Activated T-helper 1 cell treated with anti-CD3 and anti-CD28 coated beads, Interleukin-2, amount 50 U/mL, for 16 hours (primary cell): ENCODE data around the gene RAE1.

Experiments used
- DNase-seq, 2 donors: peaks; one replicate each; pipeline ENCODE4 v3.0.0-alpha.2; 2020; ENCODE audit warnings: low read depth in 1 of 2, low spot score in 1 of 2

RAE1 gene

GRCh38 chr20:57398901-57399535 is 48.0 kb downstream of the RAE1 start:
- no peak for DNase-seq

- DNase-seq, result peak in 1 of 2 donors; percentile 41
Observed at GRCh38 chr20:57399587-57400155, 48.6 kb downstream of the RAE1 start.

GRCh38 chr20:57400231-57400701 is 49.2 kb downstream of the RAE1 start:
- DNase-seq, result no peak

- DNase-seq, result no peak
Observed at GRCh38 chr20:57400821-57401564, 49.9 kb downstream of the RAE1 start.

- DNase-seq, result no peak
Observed at GRCh38 chr20:57401565-57401918, 50.5 kb downstream of the RAE1 start.

GRCh38 chr20:57402206-57403125 is 51.4 kb downstream of the RAE1 start:
- no peak for DNase-seq

GRCh38 chr20:57403216-57403615 is 52.2 kb downstream of the RAE1 start:
- DNase-seq, result no peak

GRCh38 chr20:57404006-57404405 is 53.0 kb downstream of the RAE1 start:
- no peak for DNase-seq

GRCh38 chr20:57404419-57405072 is 53.5 kb downstream of the RAE1 start:
- DNase-seq, result no peak

- DNase-seq, result no peak
Observed at GRCh38 chr20:57405236-57406016, 54.4 kb downstream of the RAE1 start.

- no peak for DNase-seq
Observed at GRCh38 chr20:57407541-57407956, 56.5 kb downstream of the RAE1 start.

- no peak for DNase-seq
Observed at GRCh38 chr20:57408131-57408530, 57.1 kb downstream of the RAE1 start.

GRCh38 chr20:57408536-57409233 is 57.6 kb downstream of the RAE1 start:
- DNase-seq, result no peak

- DNase-seq, result no peak
Observed at GRCh38 chr20:57409316-57409671, 58.2 kb downstream of the RAE1 start.

- no peak for DNase-seq
Observed at GRCh38 chr20:57409672-57410397, 58.8 kb downstream of the RAE1 start.

GRCh38 chr20:57410398-57410920 is 59.4 kb downstream of the RAE1 start:
- no peak for DNase-seq

GRCh38 chr20:57410924-57411323 is 59.9 kb downstream of the RAE1 start:
- DNase-seq, result no peak

GRCh38 chr20:57411406-57412283 is 60.6 kb downstream of the RAE1 start:
- no peak for DNase-seq
